HepG2 (cell line): ENCODE data around the gene KLHL3. TPM values are rescaled to one million over a fixed set of nuclear protein-coding genes. Genes with fewer than 3 reads are reported as not detected.
A peak's percentile ranks its signal among the peaks of the same experiment; 100 is the strongest.

ENCODE experiments used
- CEBPB ChIP-seq: IDR thresholded peaks from 2 replicates; pipeline ENCODE4 v1.6.1; 2011; ENCODE audit warnings: low read depth, low read length, improper control_type of control experiment, borderline replicate concordance
- ELF3 ChIP-seq: IDR thresholded peaks from 2 replicates; pipeline ENCODE4 v1.6.1; 2016; ENCODE audit warnings: missing genetic modification reagents, missing compliant biosample characterization
- FOXA3 ChIP-seq: IDR thresholded peaks from 2 replicates; pipeline ENCODE4 v1.6.1; 2016; ENCODE audit warnings: missing genetic modification reagents, missing compliant biosample characterization
- HINFP ChIP-seq: sonication (generic); formaldehyde crosslinking; IDR thresholded peaks from 2 replicates; pipeline ENCODE4 v1.4.0; 2020; ENCODE audit warnings: low read depth, mild to moderate bottlenecking, missing genetic modification reagents
- HOXA5 ChIP-seq: sonication (generic); formaldehyde crosslinking; IDR thresholded peaks from 2 replicates; pipeline ENCODE4 v1.4.0; 2020; ENCODE audit warnings: missing genetic modification reagents
- MAFK ChIP-seq, 2 experiments: IDR thresholded peaks in 1 of 2; conservative IDR thresholded peaks in 1 of 2; 2 replicates each; pipeline ENCODE4 v1.6.1; 2011; ENCODE audit warnings: improper control_type of control experiment in 2 of 2, low read length in 2 of 2
- MTF2 ChIP-seq: sonication (generic); formaldehyde crosslinking; IDR thresholded peaks from 2 replicates; pipeline ENCODE4 v1.5.0; 2020; ENCODE audit warnings: missing genetic modification reagents, borderline replicate concordance
- PAXIP1 ChIP-seq: sonication (generic); formaldehyde crosslinking; conservative IDR thresholded peaks from 2 replicates; pipeline ENCODE4 v1.4.0; 2020; ENCODE audit warnings: mild to moderate bottlenecking, missing genetic modification reagents, moderate library complexity
- RBAK ChIP-seq: sonication (generic); formaldehyde crosslinking; IDR thresholded peaks from 2 replicates; pipeline ENCODE4 v1.5.1; 2020; ENCODE audit warnings: mild to moderate bottlenecking, missing genetic modification reagents
- RFXANK ChIP-seq: IDR thresholded peaks from 2 replicates; pipeline ENCODE4 v1.6.1; 2016
- RNF2 ChIP-seq: fragments of 450-650 bp; conservative IDR thresholded peaks from 2 replicates; pipeline ENCODE4 v1.6.1; 2016; ENCODE audit warnings: low read depth
- ZBTB44 ChIP-seq: sonication (generic); formaldehyde crosslinking; IDR thresholded peaks from 2 replicates; pipeline ENCODE4 v1.4.0; 2020; ENCODE audit warnings: missing genetic modification reagents
- ZFP1 ChIP-seq: IDR thresholded peaks from 2 replicates; pipeline ENCODE4 v1.6.1; 2016
- ZNF205 ChIP-seq: IDR thresholded peaks from 2 replicates; pipeline ENCODE4 v1.6.1; 2018; ENCODE audit warnings: missing biosample characterization, missing genetic modification reagents
- ZNF292 ChIP-seq: sonication (generic); formaldehyde crosslinking; IDR thresholded peaks from 2 replicates; pipeline ENCODE4 v1.8.1; 2022; ENCODE audit warnings: mild to moderate bottlenecking, low read depth, missing genetic modification reagents, borderline replicate concordance
- polyA plus RNA-seq, 8 experiments: library from polyadenylated mRNA; depleted of rRNA in 3 of 8; stranded (reverse) in 7 of 8; unstranded in 1 of 8; fragments of >200 nt; fragmentation: Illumina TruSeq in 4 of 8; extraction: Trizol in 4 of 8; gene quantifications; 2 replicates each; pipeline versions ENCODE4 v1.2.1 to v1.2.3, GENCODE V29; 2011 to 2016; ENCODE audit warnings: low read depth in 4 of 8, missing spikeins in 1 of 8, mixed read lengths in 1 of 8; ENCODE audit not compliant: insufficient read depth in 1 of 8
- total RNA-seq, 5 experiments: library from RNA; depleted of rRNA; stranded (reverse); fragments of >200 nt; fragmentation: Illumina TruSeq; extraction: Trizol; gene quantifications; 2 replicates each; pipeline ENCODE4 v1.2.3, GENCODE V29; 2016; ENCODE audit warnings: low read depth in 1 of 5
- TF ChIP-seq, protein P1 (sequence below), 2 experiments: sonication (generic) in 1 of 2; formaldehyde crosslinking in 1 of 2; IDR thresholded peaks; 2 replicates each; pipeline versions ENCODE4 v1.4.0 to v1.6.1; 2016 to 2020; ENCODE audit warnings: borderline replicate concordance in 1 of 2, low read depth in 1 of 2, mild to moderate bottlenecking in 1 of 2, missing genetic modification reagents in 1 of 2
- TF ChIP-seq, protein P2 (sequence below): sonication (generic); formaldehyde crosslinking; IDR thresholded peaks from 2 replicates; pipeline ENCODE4 v1.4.0; 2020; ENCODE audit warnings: mild to moderate bottlenecking, missing genetic modification reagents

Gene KLHL3
- total and polyA plus RNA-seq, 2 of the 13 experiments (the other 11 are each of a cell fraction or from before 2014, with no cell fraction given): 0.02 to 0.08 TPM

- TF ChIP-seq ZNF205 (CRISPR knock-in tag) (peak; percentile 45; the same call in 1 of the 2 replicates), RBAK (CRISPR knock-in tag) (no peak), FOXA3 (CRISPR knock-in tag) (peak; percentile 5), PAXIP1 (peak; percentile 48), ZFP1 (CRISPR knock-in tag) (peak; percentile 21; the same call in 1 of the 2 replicates), ZNF292 (no peak), ELF3 (CRISPR knock-in tag) (peak; percentile 63), MTF2 (peak; percentile 83), RNF2 (0 out of 2 replicates have a peak, but pooled peaks have one; percentile 35), HINFP (CRISPR knock-in tag) (peak; percentile 78), HOXA5 (CRISPR knock-in tag) (no peak; the same call in 1 of the 2 replicates), MAFK (conservative IDR thresholded peaks at IDR 0.05 in 1 of 2, IDR thresholded peaks at IDR 0.05 in 1 of 2; ENCODE audit: low read length in 2 of 2) (no peak), RFXANK (CRISPR knock-in tag) (0 out of 2 replicates have a peak, but pooled peaks have one; percentile 63), ZBTB44 (CRISPR knock-in tag) (no peak; the same call in 1 of the 2 replicates), CEBPB (no peak)
- TF ChIP-seq, protein P1, sequence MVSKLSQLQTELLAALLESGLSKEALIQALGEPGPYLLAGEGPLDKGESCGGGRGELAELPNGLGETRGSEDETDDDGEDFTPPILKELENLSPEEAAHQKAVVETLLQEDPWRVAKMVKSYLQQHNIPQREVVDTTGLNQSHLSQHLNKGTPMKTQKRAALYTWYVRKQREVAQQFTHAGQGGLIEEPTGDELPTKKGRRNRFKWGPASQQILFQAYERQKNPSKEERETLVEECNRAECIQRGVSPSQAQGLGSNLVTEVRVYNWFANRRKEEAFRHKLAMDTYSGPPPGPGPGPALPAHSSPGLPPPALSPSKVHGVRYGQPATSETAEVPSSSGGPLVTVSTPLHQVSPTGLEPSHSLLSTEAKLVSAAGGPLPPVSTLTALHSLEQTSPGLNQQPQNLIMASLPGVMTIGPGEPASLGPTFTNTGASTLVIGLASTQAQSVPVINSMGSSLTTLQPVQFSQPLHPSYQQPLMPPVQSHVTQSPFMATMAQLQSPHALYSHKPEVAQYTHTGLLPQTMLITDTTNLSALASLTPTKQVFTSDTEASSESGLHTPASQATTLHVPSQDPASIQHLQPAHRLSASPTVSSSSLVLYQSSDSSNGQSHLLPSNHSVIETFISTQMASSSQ (IDR thresholded peaks at IDR 0.05; ENCODE audit: low read depth): no peak
- TF ChIP-seq, protein P1 (CRISPR knock-in tag; IDR thresholded peaks at IDR 0.05; ENCODE audit: borderline replicate concordance): peak; percentile 75; the same call in 1 of the 2 replicates
- TF ChIP-seq, protein P2, sequence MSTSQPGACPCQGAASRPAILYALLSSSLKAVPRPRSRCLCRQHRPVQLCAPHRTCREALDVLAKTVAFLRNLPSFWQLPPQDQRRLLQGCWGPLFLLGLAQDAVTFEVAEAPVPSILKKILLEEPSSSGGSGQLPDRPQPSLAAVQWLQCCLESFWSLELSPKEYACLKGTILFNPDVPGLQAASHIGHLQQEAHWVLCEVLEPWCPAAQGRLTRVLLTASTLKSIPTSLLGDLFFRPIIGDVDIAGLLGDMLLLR (CRISPR knock-in tag): no peak; the same call in none of the 2 replicates
Measured at GRCh38 chr5:137754188-137754960, 18.5 kb upstream of the KLHL3 start, which contains the start of gene HNRNPA0 (continued).
